ENCODE results near the gene PDCD1LG2.

DNA sequence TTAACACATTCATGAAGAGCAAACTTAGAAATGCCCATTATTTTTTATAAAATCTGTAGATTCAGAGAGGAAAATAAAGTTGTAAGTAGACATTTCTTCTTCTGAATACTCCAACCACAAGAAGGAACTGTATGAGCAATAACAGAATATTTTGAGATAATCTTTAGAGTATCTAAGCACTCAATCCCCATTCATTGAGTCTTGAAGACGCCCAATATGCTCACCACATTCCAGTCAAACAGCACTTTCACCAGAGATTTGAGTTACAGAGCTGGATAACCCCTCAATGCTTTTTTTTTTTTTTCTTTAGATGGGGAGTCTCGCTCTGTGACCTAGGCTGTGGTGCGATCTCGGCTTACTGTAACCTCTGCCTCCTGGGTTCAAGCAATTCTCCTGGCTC is 103.9 kb downstream of the PDCD1LG2 start:
- TF ChIP-seq, protein P1, sequence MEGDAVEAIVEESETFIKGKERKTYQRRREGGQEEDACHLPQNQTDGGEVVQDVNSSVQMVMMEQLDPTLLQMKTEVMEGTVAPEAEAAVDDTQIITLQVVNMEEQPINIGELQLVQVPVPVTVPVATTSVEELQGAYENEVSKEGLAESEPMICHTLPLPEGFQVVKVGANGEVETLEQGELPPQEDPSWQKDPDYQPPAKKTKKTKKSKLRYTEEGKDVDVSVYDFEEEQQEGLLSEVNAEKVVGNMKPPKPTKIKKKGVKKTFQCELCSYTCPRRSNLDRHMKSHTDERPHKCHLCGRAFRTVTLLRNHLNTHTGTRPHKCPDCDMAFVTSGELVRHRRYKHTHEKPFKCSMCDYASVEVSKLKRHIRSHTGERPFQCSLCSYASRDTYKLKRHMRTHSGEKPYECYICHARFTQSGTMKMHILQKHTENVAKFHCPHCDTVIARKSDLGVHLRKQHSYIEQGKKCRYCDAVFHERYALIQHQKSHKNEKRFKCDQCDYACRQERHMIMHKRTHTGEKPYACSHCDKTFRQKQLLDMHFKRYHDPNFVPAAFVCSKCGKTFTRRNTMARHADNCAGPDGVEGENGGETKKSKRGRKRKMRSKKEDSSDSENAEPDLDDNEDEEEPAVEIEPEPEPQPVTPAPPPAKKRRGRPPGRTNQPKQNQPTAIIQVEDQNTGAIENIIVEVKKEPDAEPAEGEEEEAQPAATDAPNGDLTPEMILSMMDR (IDR thresholded peaks at IDR 0.05), result no peak
- TF ChIP-seq POLR2A (IDR thresholded peaks at IDR 0.05), result no peak

Data from thyroid gland (tissue), 4 donors.